Liver (tissue), 9 donors: ENCODE measurements around the gene CDH4. TPM values are rescaled to one million over a fixed set of nuclear protein-coding genes. Genes with fewer than 3 reads are reported as not detected.

Experiments used
- DNase-seq: peaks from one replicate; pipeline ENCODE4 v3.0.0-alpha.2; 2017; ENCODE audit warnings: low spot score
- H3K27ac ChIP-seq, 2 donors: one replicate each; pipeline ENCODE4 v1.7.0; 2013; ENCODE audit warnings: inconsistent platforms in 2 of 2, low read length in 2 of 2, control low read depth in 1 of 2, low read depth in 1 of 2, mild to moderate bottlenecking in 1 of 2
- H3K27me3 ChIP-seq, 4 donors: one replicate each; pipeline versions ENCODE4 v1.6.1 to v1.7.0; 2013; ENCODE audit warnings: low read length in 3 of 4, inconsistent platforms in 1 of 4, mild to moderate bottlenecking in 1 of 4, moderate library complexity in 1 of 4; ENCODE audit not compliant: control insufficient read depth in 4 of 4, insufficient read depth in 4 of 4
- H3K36me3 ChIP-seq, 4 donors: one replicate each; pipeline versions ENCODE4 v1.6.1 to v1.7.0; 2013; ENCODE audit warnings: low read length in 3 of 4, mild to moderate bottlenecking in 3 of 4, low read depth in 1 of 4, moderate library complexity in 1 of 4; ENCODE audit not compliant: control insufficient read depth in 4 of 4, insufficient read depth in 3 of 4
- H3K4me1 ChIP-seq, 4 donors: one replicate each; pipeline versions ENCODE4 v1.6.1 to v1.7.0; 2013; ENCODE audit warnings: low read length in 3 of 4, mild to moderate bottlenecking in 3 of 4, moderate library complexity in 1 of 4; ENCODE audit not compliant: control insufficient read depth in 4 of 4, insufficient read depth in 4 of 4
- H3K4me3 ChIP-seq, 3 donors: one replicate each; pipeline versions ENCODE4 v1.6.1 to v1.7.0; 2013; ENCODE audit warnings: low read length in 3 of 3, control low read depth in 1 of 3, low read depth in 1 of 3, mild to moderate bottlenecking in 1 of 3
- H3K9ac ChIP-seq, 2 donors: one replicate each; pipeline ENCODE4 v1.7.0; 2013; ENCODE audit warnings: low read length in 2 of 2, mild to moderate bottlenecking in 2 of 2, moderate library complexity in 2 of 2, control low read depth in 1 of 2, low read depth in 1 of 2
- H3K9me3 ChIP-seq, 4 donors: one replicate each; pipeline versions ENCODE4 v1.6.1 to v1.7.0; 2013; ENCODE audit warnings: low read length in 3 of 4; ENCODE audit not compliant: control insufficient read depth in 4 of 4
- EGR1 ChIP-seq, 2 donors: IDR thresholded peaks; 2 replicates each; pipeline ENCODE4 v1.6.1; 2016 to 2018; ENCODE audit warnings: antibody characterized with exemption in 2 of 2, low read depth in 2 of 2
- FOXA1 ChIP-seq: IDR thresholded peaks from 2 replicates; pipeline ENCODE4 v1.6.1; 2016; ENCODE audit warnings: antibody characterized with exemption
- FOXA2 ChIP-seq: IDR thresholded peaks from 2 replicates; pipeline ENCODE4 v1.6.1; 2016; ENCODE audit warnings: antibody characterized with exemption
- GABPA ChIP-seq, 2 donors: IDR thresholded peaks in 1 of 2; conservative IDR thresholded peaks in 1 of 2; 2 replicates each; pipeline ENCODE4 v1.6.1; 2016; ENCODE audit warnings: antibody characterized with exemption in 2 of 2, mild to moderate bottlenecking in 1 of 2, moderate library complexity in 1 of 2
- HNF4A ChIP-seq, 2 donors: conservative IDR thresholded peaks; 2 replicates each; pipeline ENCODE4 v1.6.1; 2016; ENCODE audit warnings: antibody characterized with exemption in 2 of 2, mild to moderate bottlenecking in 2 of 2
- HNF4G ChIP-seq: IDR thresholded peaks from 2 replicates; pipeline ENCODE4 v1.6.1; 2016; ENCODE audit warnings: antibody characterized with exemption
- JUND ChIP-seq, 2 donors: IDR thresholded peaks; 2 replicates each; pipeline ENCODE4 v1.6.1; 2016; ENCODE audit warnings: antibody characterized with exemption in 2 of 2
- NR2F2 ChIP-seq: IDR thresholded peaks from 2 replicates; pipeline ENCODE4 v1.6.1; 2016; ENCODE audit warnings: antibody characterized with exemption
- RAD21 ChIP-seq, 2 donors: IDR thresholded peaks; 2 replicates each; pipeline ENCODE4 v1.6.1; 2016; ENCODE audit warnings: antibody characterized with exemption in 2 of 2, mild to moderate bottlenecking in 2 of 2
- RXRA ChIP-seq, 2 donors: IDR thresholded peaks; 2 replicates each; pipeline ENCODE4 v1.6.1; 2017 to 2018; ENCODE audit warnings: antibody characterized with exemption in 2 of 2, mild to moderate bottlenecking in 1 of 2
- SP1 ChIP-seq: IDR thresholded peaks from 2 replicates; pipeline ENCODE4 v1.6.1; 2018; ENCODE audit warnings: antibody characterized with exemption, mild to moderate bottlenecking
- TAF1 ChIP-seq: conservative IDR thresholded peaks from 2 replicates; pipeline ENCODE4 v1.6.1; 2016; ENCODE audit warnings: antibody characterized with exemption, mild to moderate bottlenecking
- YY1 ChIP-seq: IDR thresholded peaks from 2 replicates; pipeline ENCODE4 v1.6.1; 2016; ENCODE audit warnings: antibody characterized with exemption, mild to moderate bottlenecking
- WGBS: extraction: QIAGEN DNeasy Blood & Tissue Kit; methylation state at CpG from one replicate; pipeline ENCODE4 v1.1.7; 2013; 5-methylcytosine and 5-hydroxymethylcytosine counted together
- polyA plus RNA-seq, 2 donors: library from polyadenylated mRNA; stranded (reverse) in 1 of 2; unstranded in 1 of 2; fragments of 200-250 nt in 1 of 2; fragments of >200 nt in 1 of 2; fragmentation: Nextera tagmentation in 1 of 2; extraction: Ambion mirVana in 1 of 2; gene quantifications; one replicate each; pipeline versions ENCODE4 v1.2.1 to v1.2.3, GENCODE V29; 2013 to 2015
- total RNA-seq, 2 donors: library from RNA; depleted of rRNA; stranded (reverse); fragments of >200 nt; gene quantifications; one replicate each; pipeline ENCODE4 v1.2.3, GENCODE V29; 2014
- TF ChIP-seq, protein P1 (sequence below): IDR thresholded peaks from 2 replicates; pipeline ENCODE4 v1.6.1; 2016; ENCODE audit warnings: antibody characterized with exemption
- TF ChIP-seq, protein P2 (sequence below): IDR thresholded peaks from 2 replicates; pipeline ENCODE4 v1.6.1; 2016; ENCODE audit warnings: antibody characterized with exemption, mild to moderate bottlenecking
- TF ChIP-seq, protein P3 (sequence below): IDR thresholded peaks from 2 replicates; pipeline ENCODE4 v1.6.1; 2016; ENCODE audit warnings: antibody characterized with exemption
- TF ChIP-seq, protein P4 (sequence below): IDR thresholded peaks from 2 replicates; pipeline ENCODE4 v1.6.1; 2016; ENCODE audit warnings: antibody characterized with exemption
- TF ChIP-seq, protein P5 (sequence below): fragments of 150-350 bp; IDR thresholded peaks from 2 replicates; pipeline ENCODE4 v1.5.1; 2017; ENCODE audit warnings: improper control_type of control experiment, low read depth, low read length; ENCODE audit not compliant: missing input control
- donor health status: healthy.
- donor health status: healthy.
- donor health status: healthy.
- donor health status: healthy.
- donor health status: healthy.

CDH4 gene
- total and polyA plus RNA-seq, 4 donors: 0.03 to 0.25 (median 0.19) TPM; not detected in 1

DNA sequence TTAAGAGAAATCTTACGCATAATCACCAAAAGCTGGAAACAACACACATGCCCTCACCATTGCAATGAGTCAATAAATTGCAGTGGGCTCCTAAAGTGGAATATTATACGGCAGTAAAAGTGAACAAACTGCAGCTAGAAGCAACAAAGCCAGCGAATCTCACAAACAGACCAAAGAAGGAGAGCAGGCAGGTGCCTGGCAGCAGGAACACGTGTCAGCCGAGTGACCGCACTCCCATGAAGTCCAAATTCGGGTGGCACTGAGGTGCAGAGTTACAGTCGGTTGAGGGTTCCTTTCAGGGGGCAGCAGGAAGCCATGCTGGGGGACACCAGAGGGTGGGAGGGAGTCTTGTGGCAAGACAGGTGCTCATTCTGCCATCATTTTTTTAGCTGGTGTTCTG, 500.5 kb downstream of the CDH4 start:
- Histone ChIP-seq H3K9ac (no peak overlapping the region), H3K4me1 (no peaks in the 10 kb centered on the region), H3K27me3 (peaks cover 0 to 4% (median 0%) of the 10 kb centered on the region in 4 donors), H3K36me3 (no peaks in the 10 kb centered on the region), H3K9me3 (peaks cover 0 to 9% (median 3%) of the 10 kb centered on the region in 4 donors), H3K27ac (no peak overlapping the region), H3K4me3 (no peak overlapping the region)
- WGBS: 85% methylated on average over 8 of the region's 8 CpGs
- no peak for DNase-seq
- TF ChIP-seq GABPA (IDR thresholded peaks at IDR 0.05 in 1 of 2, conservative IDR thresholded peaks at IDR 0.05 in 1 of 2) (no peak), FOXA2 (no peak), HNF4A (conservative IDR thresholded peaks at IDR 0.05) (no peak), NR2F2 (no peak)
- TF ChIP-seq, protein P1, sequence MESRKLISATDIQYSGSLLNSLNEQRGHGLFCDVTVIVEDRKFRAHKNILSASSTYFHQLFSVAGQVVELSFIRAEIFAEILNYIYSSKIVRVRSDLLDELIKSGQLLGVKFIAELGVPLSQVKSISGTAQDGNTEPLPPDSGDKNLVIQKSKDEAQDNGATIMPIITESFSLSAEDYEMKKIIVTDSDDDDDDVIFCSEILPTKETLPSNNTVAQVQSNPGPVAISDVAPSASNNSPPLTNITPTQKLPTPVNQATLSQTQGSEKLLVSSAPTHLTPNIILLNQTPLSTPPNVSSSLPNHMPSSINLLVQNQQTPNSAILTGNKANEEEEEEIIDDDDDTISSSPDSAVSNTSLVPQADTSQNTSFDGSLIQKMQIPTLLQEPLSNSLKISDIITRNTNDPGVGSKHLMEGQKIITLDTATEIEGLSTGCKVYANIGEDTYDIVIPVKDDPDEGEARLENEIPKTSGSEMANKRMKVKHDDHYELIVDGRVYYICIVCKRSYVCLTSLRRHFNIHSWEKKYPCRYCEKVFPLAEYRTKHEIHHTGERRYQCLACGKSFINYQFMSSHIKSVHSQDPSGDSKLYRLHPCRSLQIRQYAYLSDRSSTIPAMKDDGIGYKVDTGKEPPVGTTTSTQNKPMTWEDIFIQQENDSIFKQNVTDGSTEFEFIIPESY: no peak

DNA sequence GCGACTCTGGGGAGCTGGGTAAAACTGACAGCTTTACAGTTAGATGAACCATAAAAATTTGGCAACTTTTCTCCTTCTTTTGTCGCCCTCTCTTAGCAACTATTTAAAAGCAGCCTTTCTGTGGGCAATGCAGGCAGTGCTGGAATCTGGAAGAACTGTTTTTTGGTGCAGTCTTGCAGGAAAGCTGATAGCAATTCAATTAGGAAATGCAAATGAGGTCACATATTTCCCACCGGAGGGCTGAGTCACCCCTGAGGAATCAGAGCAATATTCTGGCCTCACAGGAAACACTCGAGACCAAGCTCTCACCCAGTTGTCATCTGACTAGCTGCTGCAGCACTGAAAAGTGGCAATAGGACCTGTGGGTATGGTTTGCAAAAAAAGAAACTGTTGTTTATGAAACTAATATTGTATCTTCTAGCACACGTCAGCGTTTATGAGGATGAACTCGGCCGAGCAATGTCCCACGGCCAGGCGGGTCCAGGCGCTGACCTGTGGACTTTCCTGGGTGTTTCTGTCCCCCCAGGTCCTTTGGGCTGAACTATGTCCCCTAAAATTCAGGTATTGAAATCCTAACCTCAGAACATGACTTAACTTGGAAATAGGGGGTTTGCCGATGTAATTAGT, 501.4 kb downstream of the CDH4 start:
- no peaks in the 10 kb centered on the region for H3K36me3 ChIP-seq
- no peak for DNase-seq
- no peak for TF ChIP-seq HNF4G
- TF ChIP-seq GABPA (IDR thresholded peaks at IDR 0.05 in 1 of 2, conservative IDR thresholded peaks at IDR 0.05 in 1 of 2): no peak
- TF ChIP-seq FOXA1: no peak
- TF ChIP-seq FOXA2: no peak
- TF ChIP-seq TAF1: no peak
- TF ChIP-seq, protein P2, sequence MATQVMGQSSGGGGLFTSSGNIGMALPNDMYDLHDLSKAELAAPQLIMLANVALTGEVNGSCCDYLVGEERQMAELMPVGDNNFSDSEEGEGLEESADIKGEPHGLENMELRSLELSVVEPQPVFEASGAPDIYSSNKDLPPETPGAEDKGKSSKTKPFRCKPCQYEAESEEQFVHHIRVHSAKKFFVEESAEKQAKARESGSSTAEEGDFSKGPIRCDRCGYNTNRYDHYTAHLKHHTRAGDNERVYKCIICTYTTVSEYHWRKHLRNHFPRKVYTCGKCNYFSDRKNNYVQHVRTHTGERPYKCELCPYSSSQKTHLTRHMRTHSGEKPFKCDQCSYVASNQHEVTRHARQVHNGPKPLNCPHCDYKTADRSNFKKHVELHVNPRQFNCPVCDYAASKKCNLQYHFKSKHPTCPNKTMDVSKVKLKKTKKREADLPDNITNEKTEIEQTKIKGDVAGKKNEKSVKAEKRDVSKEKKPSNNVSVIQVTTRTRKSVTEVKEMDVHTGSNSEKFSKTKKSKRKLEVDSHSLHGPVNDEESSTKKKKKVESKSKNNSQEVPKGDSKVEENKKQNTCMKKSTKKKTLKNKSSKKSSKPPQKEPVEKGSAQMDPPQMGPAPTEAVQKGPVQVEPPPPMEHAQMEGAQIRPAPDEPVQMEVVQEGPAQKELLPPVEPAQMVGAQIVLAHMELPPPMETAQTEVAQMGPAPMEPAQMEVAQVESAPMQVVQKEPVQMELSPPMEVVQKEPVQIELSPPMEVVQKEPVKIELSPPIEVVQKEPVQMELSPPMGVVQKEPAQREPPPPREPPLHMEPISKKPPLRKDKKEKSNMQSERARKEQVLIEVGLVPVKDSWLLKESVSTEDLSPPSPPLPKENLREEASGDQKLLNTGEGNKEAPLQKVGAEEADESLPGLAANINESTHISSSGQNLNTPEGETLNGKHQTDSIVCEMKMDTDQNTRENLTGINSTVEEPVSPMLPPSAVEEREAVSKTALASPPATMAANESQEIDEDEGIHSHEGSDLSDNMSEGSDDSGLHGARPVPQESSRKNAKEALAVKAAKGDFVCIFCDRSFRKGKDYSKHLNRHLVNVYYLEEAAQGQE: no peak
- TF ChIP-seq RXRA (IDR thresholded peaks at IDR 0.05): no peak
- TF ChIP-seq YY1: no peak
- TF ChIP-seq, protein P1: no peak
- no peak for TF ChIP-seq RAD21 (IDR thresholded peaks at IDR 0.05)
- TF ChIP-seq NR2F2: no peak
- TF ChIP-seq SP1: no peak
- TF ChIP-seq, protein P3, sequence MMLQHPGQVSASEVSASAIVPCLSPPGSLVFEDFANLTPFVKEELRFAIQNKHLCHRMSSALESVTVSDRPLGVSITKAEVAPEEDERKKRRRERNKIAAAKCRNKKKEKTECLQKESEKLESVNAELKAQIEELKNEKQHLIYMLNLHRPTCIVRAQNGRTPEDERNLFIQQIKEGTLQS: no peak
- TF ChIP-seq, protein P4, sequence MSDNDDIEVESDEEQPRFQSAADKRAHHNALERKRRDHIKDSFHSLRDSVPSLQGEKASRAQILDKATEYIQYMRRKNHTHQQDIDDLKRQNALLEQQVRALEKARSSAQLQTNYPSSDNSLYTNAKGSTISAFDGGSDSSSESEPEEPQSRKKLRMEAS: no peak
- no peak for TF ChIP-seq HNF4A (conservative IDR thresholded peaks at IDR 0.05)
- TF ChIP-seq EGR1 (IDR thresholded peaks at IDR 0.05; ENCODE audit: low read depth in 2 of 2): no peak
- no peak for TF ChIP-seq JUND (IDR thresholded peaks at IDR 0.05)
- TF ChIP-seq, protein P5, sequence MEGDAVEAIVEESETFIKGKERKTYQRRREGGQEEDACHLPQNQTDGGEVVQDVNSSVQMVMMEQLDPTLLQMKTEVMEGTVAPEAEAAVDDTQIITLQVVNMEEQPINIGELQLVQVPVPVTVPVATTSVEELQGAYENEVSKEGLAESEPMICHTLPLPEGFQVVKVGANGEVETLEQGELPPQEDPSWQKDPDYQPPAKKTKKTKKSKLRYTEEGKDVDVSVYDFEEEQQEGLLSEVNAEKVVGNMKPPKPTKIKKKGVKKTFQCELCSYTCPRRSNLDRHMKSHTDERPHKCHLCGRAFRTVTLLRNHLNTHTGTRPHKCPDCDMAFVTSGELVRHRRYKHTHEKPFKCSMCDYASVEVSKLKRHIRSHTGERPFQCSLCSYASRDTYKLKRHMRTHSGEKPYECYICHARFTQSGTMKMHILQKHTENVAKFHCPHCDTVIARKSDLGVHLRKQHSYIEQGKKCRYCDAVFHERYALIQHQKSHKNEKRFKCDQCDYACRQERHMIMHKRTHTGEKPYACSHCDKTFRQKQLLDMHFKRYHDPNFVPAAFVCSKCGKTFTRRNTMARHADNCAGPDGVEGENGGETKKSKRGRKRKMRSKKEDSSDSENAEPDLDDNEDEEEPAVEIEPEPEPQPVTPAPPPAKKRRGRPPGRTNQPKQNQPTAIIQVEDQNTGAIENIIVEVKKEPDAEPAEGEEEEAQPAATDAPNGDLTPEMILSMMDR: no peak
- no peaks in the 10 kb centered on the region for H3K4me1 ChIP-seq
- H3K9ac ChIP-seq: no peak overlapping the region
- WGBS: 68% methylated on average over 12 of the region's 12 CpGs
- peaks cover 0 to 9% (median 3%) of the 10 kb centered on the region in 4 donors for H3K9me3 ChIP-seq
- no peak overlapping the region for H3K27ac ChIP-seq
- H3K27me3 ChIP-seq: peaks cover 0 to 4% (median 0%) of the 10 kb centered on the region in 4 donors
- no peak overlapping the region for H3K4me3 ChIP-seq
